Activated CD4-positive, alpha-beta T cell treated with anti-CD3 and anti-CD28 coated beads for 36 hours (primary cell): ENCODE data around the gene NFILZ. TPM values are rescaled to one million over a fixed set of nuclear protein-coding genes. Genes with fewer than 3 reads are reported as not detected.
"Not testable (repeated sequence)": the region's sequence is repeated elsewhere in the genome, so short reads cannot be mapped to it uniquely, and the experiment has no call there.

Experiments
- ATAC-seq: fragments of 200-7000 bp; cut with Tn5 transposase; one replicate; pipeline ENCODE4 v1.10.0; 2021; ENCODE audit warnings: mild to moderate bottlenecking, moderate library complexity
- CTCF ChIA-PET: fragments of 350-600 bp; sonication (Branson Sonifier 250); formaldehyde crosslinking; loops from one replicate; lab custom pipeline; 2021; ENCODE audit warnings: antibody characterized with exemption; lab: Charles Lee
- POLR2A ChIA-PET: fragments of 350-600 bp; sonication (Branson Sonifier 250); formaldehyde crosslinking; loops from one replicate; lab custom pipeline; 2021; ENCODE audit warnings: antibody characterized with exemption, inconsistent platforms; lab: Charles Lee
- DNase-seq: peaks from one replicate; pipeline ENCODE4 v3.0.0-alpha.2; 2020
- H3K27ac Mint-ChIP-seq: one replicate; pipeline ENCODE4 v1.8.0; 2021; ENCODE audit warnings: mixed read lengths
- H3K27me3 Mint-ChIP-seq: one replicate; pipeline ENCODE4 v1.8.0; 2021; ENCODE audit warnings: mixed read lengths
- H3K36me3 Mint-ChIP-seq: one replicate; pipeline ENCODE4 v1.8.0; 2021; ENCODE audit warnings: low read depth, mixed read lengths
- H3K4me1 Mint-ChIP-seq: one replicate; pipeline ENCODE4 v1.8.0; 2021; ENCODE audit warnings: mixed read lengths
- H3K4me3 Mint-ChIP-seq: one replicate; pipeline ENCODE4 v1.8.0; 2021; ENCODE audit warnings: mild to moderate bottlenecking, moderate library complexity, mixed read lengths
- H3K9me3 Mint-ChIP-seq: one replicate; pipeline ENCODE4 v1.8.0; 2021; ENCODE audit warnings: low read depth, mixed read lengths
- intact Hi-C, 2 experiments: fragments of 100-400 bp; cut with DNase I in 1 of 2; cut with micrococcal nuclease in 1 of 2; formaldehyde crosslinking; loops; one replicate each; pipeline versions ENCODE4 v1.14.2 to v1.15.1; 2022 to 2024; cut with DNase I, micrococcal nuclease
- total RNA-seq, 2 experiments: library from RNA; stranded (reverse); gene quantifications; one replicate each; pipeline ENCODE4 v1.2.3, GENCODE V29; 2021

Gene NFILZ
- total RNA-seq, 2 experiments from 2014 or later, result not detected

GRCh38 chr19:8611877-8612806 lies 18.3 kb upstream of the NFILZ start:
- no peaks in the 10 kb centered on the region for H3K9me3 Mint-ChIP-seq
- no peak overlapping the region for H3K27ac Mint-ChIP-seq
- H3K36me3 Mint-ChIP-seq, result no peaks in the 10 kb centered on the region
- DNase-seq, result no peak
- ChIA-PET POLR2A (interaction anchor here (0.6 kb wide), 1 partner anchor 383 kb away, joined by 5 read pairs; no protein-coding TSS in a partner anchor), CTCF (interaction anchor here (0.6 to 6.5 kb wide), 2 partner anchors 32 to 43 kb away, joined by 3 to 49 read pairs; no protein-coding TSS in a partner anchor)
- peaks cover 28% of the 10 kb centered on the region for H3K4me1 Mint-ChIP-seq
- peaks cover 7% of the 10 kb centered on the region for H3K27me3 Mint-ChIP-seq
- ATAC-seq, result no peak
- H3K4me3 Mint-ChIP-seq, result peak overlapping the region; percentile 41
- intact Hi-C loops, result no loop called here

- POLR2A ChIA-PET, result interaction anchor here (0.6 kb wide), 1 partner anchor 384 kb away, joined by 5 read pairs; no protein-coding TSS in a partner anchor
- no peaks in the 10 kb centered on the region for H3K36me3 Mint-ChIP-seq
- intact Hi-C loops, result no loop called here
- peaks cover 7% of the 10 kb centered on the region for H3K27me3 Mint-ChIP-seq
- ATAC-seq (no peak), DNase-seq (no peak)
- no peaks in the 10 kb centered on the region for H3K9me3 Mint-ChIP-seq
- H3K4me3 Mint-ChIP-seq, result no peak overlapping the region
- no peak overlapping the region for H3K27ac Mint-ChIP-seq
- CTCF ChIA-PET, result interaction anchor here (0.6 to 6.5 kb wide), 3 partner anchors 29 to 43 kb away, joined by 3 to 49 read pairs (median 3); no protein-coding TSS in a partner anchor
- H3K4me1 Mint-ChIP-seq, result peaks cover 28% of the 10 kb centered on the region
These were observed 17.6 kb upstream of the NFILZ start for GRCh38 chr19:8612807-8613171.

- no peaks in the 10 kb centered on the region for H3K9me3 Mint-ChIP-seq
- H3K27ac Mint-ChIP-seq, result no peak overlapping the region
- peaks cover 7% of the 10 kb centered on the region for H3K27me3 Mint-ChIP-seq
- H3K4me3 Mint-ChIP-seq, result no peak overlapping the region
- DNase-seq (no peak), ATAC-seq (no peak)
- CTCF ChIA-PET, result interaction anchor here (6.5 kb wide), 1 partner anchor 34 kb away, joined by 49 read pairs; no protein-coding TSS in a partner anchor
- H3K36me3 Mint-ChIP-seq, result no peaks in the 10 kb centered on the region
- intact Hi-C loops, result no loop called here
- H3K4me1 Mint-ChIP-seq, result peaks cover 24% of the 10 kb centered on the region
- POLR2A ChIA-PET, result no interaction called here
These were observed 16.0 kb upstream of the NFILZ start for GRCh38 chr19:8614455-8614854.

GRCh38 chr19:8615024-8615423 lies 15.4 kb upstream of the NFILZ start:
- Mint-ChIP-seq H3K9me3 (no peaks in the 10 kb centered on the region), H3K4me1 (peaks cover 19% of the 10 kb centered on the region), H3K4me3 (no peak overlapping the region), H3K27me3 (peaks cover 4% of the 10 kb centered on the region), H3K27ac (no peak overlapping the region), H3K36me3 (no peaks in the 10 kb centered on the region)
- DNase-seq, result no peak
- ATAC-seq, result no peak
- ChIA-PET CTCF (interaction anchor here (1.0 to 6.5 kb wide), 5 partner anchors 21 to 40 kb away, joined by 4 to 49 read pairs (median 6); no protein-coding TSS in a partner anchor), POLR2A (no interaction called here)
- intact Hi-C loops, result no loop called here

GRCh38 chr19:8615813-8616596 lies 14.4 kb upstream of the NFILZ start:
- peak; percentile 45 for ATAC-seq
- intact Hi-C loops, result loop anchor here in 1 of 2 experiments (2.0 kb wide), 1 partner anchor 35 kb away; no protein-coding TSS in a partner anchor
- DNase-seq, result peak; percentile 83
- Mint-ChIP-seq H3K27ac (no peak overlapping the region), H3K4me1 (peaks cover 16% of the 10 kb centered on the region), H3K36me3 (no peaks in the 10 kb centered on the region), H3K4me3 (no peak overlapping the region), H3K9me3 (no peaks in the 10 kb centered on the region), H3K27me3 (peaks cover 2% of the 10 kb centered on the region)
- ChIA-PET POLR2A (no interaction called here), CTCF (interaction anchor here (0.6 to 6.5 kb wide), 9 partner anchors 22 to 83 kb away, joined by 3 to 49 read pairs (median 4); partner anchors contain the start of gene ACTL9)

GRCh38 chr19:8616861-8617260 lies 13.6 kb upstream of the NFILZ start:
- Mint-ChIP-seq H3K9me3 (no peaks in the 10 kb centered on the region), H3K4me3 (no peak overlapping the region), H3K27me3 (peaks cover 2% of the 10 kb centered on the region), H3K27ac (no peak overlapping the region), H3K4me1 (peaks cover 16% of the 10 kb centered on the region), H3K36me3 (no peaks in the 10 kb centered on the region)
- CTCF ChIA-PET, result interaction anchor here (0.6 to 6.5 kb wide), 4 partner anchors 22 to 37 kb away, joined by 3 to 49 read pairs (median 5); no protein-coding TSS in a partner anchor
- ATAC-seq (no peak), DNase-seq (no peak)
- intact Hi-C loops, result loop anchor here in 1 of 2 experiments (2.0 kb wide), 1 partner anchor 36 kb away; no protein-coding TSS in a partner anchor
- POLR2A ChIA-PET, result no interaction called here

GRCh38 chr19:8617325-8617724 lies 13.1 kb upstream of the NFILZ start:
- peaks cover 12% of the 10 kb centered on the region for H3K4me1 Mint-ChIP-seq
- H3K27me3 Mint-ChIP-seq, H3K9me3 Mint-ChIP-seq, ATAC-seq, DNase-seq, H3K4me3 Mint-ChIP-seq, POLR2A ChIA-PET, H3K36me3 Mint-ChIP-seq, H3K27ac Mint-ChIP-seq: not testable (repeated sequence)
- intact Hi-C loops, result loop anchor here in 1 of 2 experiments (2.0 kb wide), 1 partner anchor 37 kb away; no protein-coding TSS in a partner anchor
- CTCF ChIA-PET, result interaction anchor here (1.5 to 6.5 kb wide), 3 partner anchors 24 to 37 kb away, joined by 3 to 49 read pairs (median 6); no protein-coding TSS in a partner anchor

GRCh38 chr19:8617984-8618383 lies 12.4 kb upstream of the NFILZ start:
- DNase-seq (no peak), ATAC-seq (no peak)
- Mint-ChIP-seq H3K36me3 (no peaks in the 10 kb centered on the region), H3K9me3 (no peaks in the 10 kb centered on the region), H3K27me3 (peaks cover 2% of the 10 kb centered on the region), H3K4me1 (peaks cover 8% of the 10 kb centered on the region), H3K4me3 (no peak overlapping the region), H3K27ac (no peak overlapping the region)
- ChIA-PET CTCF (no interaction called here), POLR2A (no interaction called here)
- intact Hi-C loops, result loop anchor here in 1 of 2 experiments (2.0 kb wide), 1 partner anchor 37 kb away; no protein-coding TSS in a partner anchor

- no peaks in the 10 kb centered on the region for H3K36me3 Mint-ChIP-seq
- CTCF ChIA-PET, result no interaction called here
- peaks cover 8% of the 10 kb centered on the region for H3K4me1 Mint-ChIP-seq
- H3K27me3 Mint-ChIP-seq, result peaks cover 2% of the 10 kb centered on the region
- no peaks in the 10 kb centered on the region for H3K9me3 Mint-ChIP-seq
- ATAC-seq (no peak), DNase-seq (no peak)
- no peak overlapping the region for H3K4me3 Mint-ChIP-seq
- intact Hi-C loops, result no loop called here
- POLR2A ChIA-PET, result interaction anchor here (0.6 kb wide), 1 partner anchor 22 kb away, joined by 4 read pairs; no protein-coding TSS in a partner anchor
- no peak overlapping the region for H3K27ac Mint-ChIP-seq
These were observed 11.7 kb upstream of the NFILZ start for GRCh38 chr19:8618751-8619150.

- POLR2A ChIA-PET, result not testable (repeated sequence)
These were observed 7.5 kb upstream of the NFILZ start for GRCh38 chr19:8622886-8623285.

GRCh38 chr19:8626842-8627241 lies 3.6 kb upstream of the NFILZ start:
- H3K27me3 Mint-ChIP-seq, result no peaks in the 10 kb centered on the region

More at GRCh38 chr19:8622886-8623285, 7.5 kb upstream of the NFILZ start:
- H3K9me3 Mint-ChIP-seq, intact Hi-C loops, H3K36me3 Mint-ChIP-seq, H3K27me3 Mint-ChIP-seq, H3K27ac Mint-ChIP-seq, ATAC-seq, H3K4me3 Mint-ChIP-seq, CTCF ChIA-PET, H3K4me1 Mint-ChIP-seq, DNase-seq: not testable (repeated sequence)

More at GRCh38 chr19:8626842-8627241, 3.6 kb upstream of the NFILZ start:
- no peaks in the 10 kb centered on the region for H3K36me3 Mint-ChIP-seq
- POLR2A ChIA-PET, result no interaction called here
- intact Hi-C loops, result no loop called here
- CTCF ChIA-PET, result interaction anchor here (0.6 kb wide), 1 partner anchor 230 kb away, joined by 4 read pairs; no protein-coding TSS in a partner anchor
- H3K9me3 Mint-ChIP-seq, result no peaks in the 10 kb centered on the region
- ATAC-seq (no peak), DNase-seq (no peak)
- H3K4me3 Mint-ChIP-seq, result no peak overlapping the region
- no peaks in the 10 kb centered on the region for H3K4me1 Mint-ChIP-seq
- H3K27ac Mint-ChIP-seq, result no peak overlapping the region
